ENCODE results near the gene EML4.

The EML4 gene

DNA sequence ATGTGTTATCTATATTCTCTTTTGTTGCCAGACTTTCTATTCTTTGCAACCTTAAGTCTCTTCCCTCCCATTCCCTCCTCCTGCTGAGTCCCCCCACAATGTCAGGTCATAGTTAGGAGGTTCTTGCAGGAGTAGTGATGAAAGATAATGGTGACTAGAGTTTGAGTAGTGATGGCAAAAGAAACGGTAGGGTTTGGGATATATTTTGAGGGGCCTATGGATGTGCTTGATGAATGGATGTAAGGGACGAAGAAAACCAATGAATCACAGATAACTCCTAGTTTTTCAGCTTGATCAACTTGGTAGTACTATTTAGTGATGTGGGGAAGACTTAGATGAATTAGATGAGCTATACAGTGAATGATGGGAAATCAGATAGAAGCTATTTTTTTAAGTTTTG is 21.0 kb downstream of the EML4 start:
- CTCF ChIA-PET = interaction anchor here (1.0 to 2.8 kb wide), 5 partner anchors 10 to 94 kb away, joined by 3 to 8 read pairs (median 7); no protein-coding TSS in a partner anchor
- POLR2A ChIA-PET = no interaction called here
- TF ChIP-seq, protein P1, sequence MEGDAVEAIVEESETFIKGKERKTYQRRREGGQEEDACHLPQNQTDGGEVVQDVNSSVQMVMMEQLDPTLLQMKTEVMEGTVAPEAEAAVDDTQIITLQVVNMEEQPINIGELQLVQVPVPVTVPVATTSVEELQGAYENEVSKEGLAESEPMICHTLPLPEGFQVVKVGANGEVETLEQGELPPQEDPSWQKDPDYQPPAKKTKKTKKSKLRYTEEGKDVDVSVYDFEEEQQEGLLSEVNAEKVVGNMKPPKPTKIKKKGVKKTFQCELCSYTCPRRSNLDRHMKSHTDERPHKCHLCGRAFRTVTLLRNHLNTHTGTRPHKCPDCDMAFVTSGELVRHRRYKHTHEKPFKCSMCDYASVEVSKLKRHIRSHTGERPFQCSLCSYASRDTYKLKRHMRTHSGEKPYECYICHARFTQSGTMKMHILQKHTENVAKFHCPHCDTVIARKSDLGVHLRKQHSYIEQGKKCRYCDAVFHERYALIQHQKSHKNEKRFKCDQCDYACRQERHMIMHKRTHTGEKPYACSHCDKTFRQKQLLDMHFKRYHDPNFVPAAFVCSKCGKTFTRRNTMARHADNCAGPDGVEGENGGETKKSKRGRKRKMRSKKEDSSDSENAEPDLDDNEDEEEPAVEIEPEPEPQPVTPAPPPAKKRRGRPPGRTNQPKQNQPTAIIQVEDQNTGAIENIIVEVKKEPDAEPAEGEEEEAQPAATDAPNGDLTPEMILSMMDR (IDR thresholded peaks at IDR 0.05; ENCODE audit: control extremely low read depth, extremely low read depth, low read depth, missing control alignments) = no peak
- DNase-seq (ENCODE audit: extremely low spot score) = no peak

DNA sequence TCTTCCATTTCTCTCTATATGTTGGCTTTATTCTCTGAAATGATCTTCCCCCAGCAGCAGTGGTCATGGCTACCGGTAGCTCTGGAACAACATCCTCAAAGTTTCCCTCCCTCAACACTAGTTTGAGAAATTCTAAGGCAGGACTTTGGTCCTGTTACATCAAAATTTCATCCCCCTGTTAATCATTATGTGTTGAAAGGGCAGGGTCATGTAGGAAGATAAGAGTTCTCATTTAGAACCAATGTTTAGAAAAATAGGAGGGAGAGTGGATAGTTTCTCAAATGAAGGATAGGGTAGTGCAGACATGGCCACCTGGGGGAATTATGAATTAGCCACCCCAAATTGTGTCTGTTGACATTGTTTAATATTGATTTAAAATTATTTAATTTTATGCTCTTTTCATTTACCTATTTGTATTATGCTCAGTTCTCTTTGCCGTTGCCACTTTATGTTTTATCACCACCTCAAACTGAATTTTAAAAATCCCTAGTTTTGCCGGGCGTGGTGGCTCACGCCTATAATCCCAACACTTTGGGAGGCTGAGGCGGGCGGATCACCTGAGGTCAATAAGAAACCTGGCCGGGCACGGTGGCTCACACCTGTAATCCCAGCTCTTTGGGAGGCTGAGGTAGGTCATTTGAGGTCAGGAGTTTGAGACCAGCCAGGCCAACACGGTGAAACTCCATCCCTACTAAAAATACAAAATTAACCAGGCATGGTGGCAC is 22.3 kb downstream of the EML4 start:
- DNase-seq (ENCODE audit: extremely low spot score) = no peak
- ChIA-PET CTCF (interaction anchor here (2.8 kb wide), 1 partner anchor 9 kb away, joined by 8 read pairs; no protein-coding TSS in a partner anchor), POLR2A (no interaction called here)
- TF ChIP-seq, protein P1 (IDR thresholded peaks at IDR 0.05; ENCODE audit: control extremely low read depth, extremely low read depth, low read depth, missing control alignments) = no peak

DNA sequence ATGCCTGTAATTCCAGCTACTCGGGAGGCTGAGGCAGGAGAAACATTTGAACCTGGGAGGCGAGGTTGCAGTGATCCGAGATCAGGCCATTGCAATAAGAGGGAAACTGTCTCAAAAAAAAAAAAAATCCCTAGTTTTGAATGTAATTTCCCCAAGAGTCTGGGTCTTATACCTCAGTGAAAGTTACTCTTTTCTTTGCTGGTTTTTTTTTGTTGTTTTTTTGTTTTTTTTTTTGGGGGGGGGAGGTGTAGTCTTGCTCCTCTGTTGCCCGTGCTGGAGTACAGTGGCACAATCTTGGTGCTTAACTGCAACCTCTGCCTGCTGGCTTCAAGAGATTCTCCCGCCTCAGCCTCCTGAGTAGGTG is 22.8 kb downstream of the EML4 start:
- ChIA-PET CTCF (no interaction called here), POLR2A (no interaction called here)
- TF ChIP-seq, protein P1 (IDR thresholded peaks at IDR 0.05; ENCODE audit: control extremely low read depth, extremely low read depth, low read depth, missing control alignments) = no peak

DNA sequence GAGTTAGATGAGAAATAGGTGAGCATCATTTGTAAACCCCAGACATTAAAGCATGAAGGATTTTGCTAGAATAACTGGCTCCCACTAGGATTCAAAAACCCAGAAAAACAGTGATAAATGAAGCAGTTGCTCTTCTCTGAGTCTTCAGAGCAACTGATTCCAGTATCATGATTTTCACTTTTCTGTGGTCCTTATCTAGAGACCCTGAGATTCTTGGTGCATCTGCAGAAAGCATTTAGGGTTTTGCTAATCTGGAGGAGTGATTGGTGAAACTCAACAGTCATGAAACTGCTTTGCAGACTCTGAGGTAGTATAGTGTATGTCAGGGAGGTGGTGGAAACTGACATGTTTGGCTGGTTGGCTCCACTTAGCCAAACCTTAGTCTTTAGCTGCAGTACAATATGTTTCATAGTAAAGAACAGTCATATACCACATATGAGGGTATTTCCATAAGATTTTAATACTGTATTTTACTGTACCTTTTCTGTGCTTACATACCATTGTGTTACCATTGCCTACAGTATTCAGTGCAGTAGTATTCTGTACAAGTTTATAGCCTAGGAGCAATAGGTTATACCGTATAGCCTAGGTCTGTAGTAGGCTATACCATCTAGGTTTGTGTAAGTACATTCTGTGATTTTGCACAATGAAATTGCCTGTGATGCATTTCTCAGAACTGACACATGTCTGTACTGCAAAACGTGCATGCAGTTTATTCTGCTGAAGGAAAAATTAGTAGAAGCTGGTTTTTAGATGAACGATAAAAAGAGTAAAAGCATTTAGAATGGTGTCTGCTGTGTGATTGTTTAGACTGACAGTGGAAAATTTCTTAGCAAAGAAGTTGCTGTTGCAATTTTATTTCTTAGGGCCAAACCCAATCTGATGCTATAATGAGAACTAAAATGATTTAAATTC is 23.8 kb downstream of the EML4 start:
- no peak for DNase-seq (ENCODE audit: extremely low spot score)
- ChIA-PET POLR2A (interaction anchor here (0.5 kb wide), 1 partner anchor 110 kb away, joined by 3 read pairs; no protein-coding TSS in a partner anchor), CTCF (interaction anchor here (1.0 kb wide), 1 partner anchor 15 kb away, joined by 3 read pairs; no protein-coding TSS in a partner anchor)
- TF ChIP-seq, protein P1 (IDR thresholded peaks at IDR 0.05; ENCODE audit: control extremely low read depth, extremely low read depth, low read depth, missing control alignments) = no peak

More for the DNA sequence above, 22.8 kb downstream of the EML4 start:
- no peak for DNase-seq (ENCODE audit: extremely low spot score)

DNA sequence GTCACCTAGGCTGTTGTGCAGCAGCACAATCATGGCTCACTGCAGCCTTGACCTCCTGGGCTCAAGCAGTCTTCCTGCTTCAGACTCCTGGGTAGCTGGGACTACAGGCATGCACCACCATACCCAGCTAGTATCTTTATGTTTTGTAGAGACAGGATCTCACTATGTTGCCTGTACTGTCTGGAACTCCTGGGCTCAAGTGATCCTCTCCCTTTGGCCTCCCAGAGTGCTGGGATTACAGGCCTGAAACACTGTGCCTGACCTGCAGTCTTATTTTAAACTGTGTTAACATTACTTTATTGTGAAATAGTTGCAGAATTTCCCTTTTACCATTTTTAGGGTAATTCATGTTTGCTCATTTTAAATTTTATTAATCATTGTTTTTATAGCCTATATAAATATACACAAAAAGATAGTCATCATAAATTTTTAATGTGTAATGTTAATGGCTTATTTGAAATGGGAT is 24.6 kb downstream of the EML4 start:
- ChIA-PET CTCF (interaction anchor here (1.0 kb wide), 1 partner anchor 16 kb away, joined by 3 read pairs; no protein-coding TSS in a partner anchor), POLR2A (interaction anchor here (0.5 kb wide), 1 partner anchor 109 kb away, joined by 3 read pairs; no protein-coding TSS in a partner anchor)
- no peak for DNase-seq (ENCODE audit: extremely low spot score)
- TF ChIP-seq, protein P1 (IDR thresholded peaks at IDR 0.05; ENCODE audit: control extremely low read depth, extremely low read depth, low read depth, missing control alignments) = no peak

DNA sequence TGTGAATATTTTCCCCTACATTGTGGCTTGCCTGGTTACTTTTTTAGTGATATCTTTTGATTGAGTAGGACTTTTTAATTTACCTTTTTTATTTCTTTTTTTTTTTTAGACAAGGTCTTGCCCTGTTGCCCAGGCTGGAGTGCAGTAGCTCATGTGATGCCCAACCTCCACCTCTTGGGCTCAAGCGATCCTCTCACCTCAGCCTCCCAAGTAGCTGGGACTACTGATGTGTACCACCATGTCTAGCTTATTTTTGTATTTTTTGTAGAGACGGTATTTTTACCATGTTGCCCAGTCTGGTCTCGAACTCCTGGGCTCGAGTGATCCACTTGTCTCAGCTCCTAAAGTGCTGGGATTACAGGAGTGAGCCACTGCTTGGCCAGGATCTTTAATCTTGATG is 25.3 kb downstream of the EML4 start:
- DNase-seq (ENCODE audit: extremely low spot score) = no peak
- POLR2A ChIA-PET = no interaction called here
- TF ChIP-seq, protein P1 (IDR thresholded peaks at IDR 0.05; ENCODE audit: control extremely low read depth, extremely low read depth, low read depth, missing control alignments) = no peak
- CTCF ChIA-PET = interaction anchor here (1.0 to 1.7 kb wide), 2 partner anchors 16 to 36 kb away, joined by 3 to 4 read pairs; no protein-coding TSS in a partner anchor

Data from GM10248 (cell line).